ENCODE results near the gene MAP3K7CL.

- TF ChIP-seq, protein P1, sequence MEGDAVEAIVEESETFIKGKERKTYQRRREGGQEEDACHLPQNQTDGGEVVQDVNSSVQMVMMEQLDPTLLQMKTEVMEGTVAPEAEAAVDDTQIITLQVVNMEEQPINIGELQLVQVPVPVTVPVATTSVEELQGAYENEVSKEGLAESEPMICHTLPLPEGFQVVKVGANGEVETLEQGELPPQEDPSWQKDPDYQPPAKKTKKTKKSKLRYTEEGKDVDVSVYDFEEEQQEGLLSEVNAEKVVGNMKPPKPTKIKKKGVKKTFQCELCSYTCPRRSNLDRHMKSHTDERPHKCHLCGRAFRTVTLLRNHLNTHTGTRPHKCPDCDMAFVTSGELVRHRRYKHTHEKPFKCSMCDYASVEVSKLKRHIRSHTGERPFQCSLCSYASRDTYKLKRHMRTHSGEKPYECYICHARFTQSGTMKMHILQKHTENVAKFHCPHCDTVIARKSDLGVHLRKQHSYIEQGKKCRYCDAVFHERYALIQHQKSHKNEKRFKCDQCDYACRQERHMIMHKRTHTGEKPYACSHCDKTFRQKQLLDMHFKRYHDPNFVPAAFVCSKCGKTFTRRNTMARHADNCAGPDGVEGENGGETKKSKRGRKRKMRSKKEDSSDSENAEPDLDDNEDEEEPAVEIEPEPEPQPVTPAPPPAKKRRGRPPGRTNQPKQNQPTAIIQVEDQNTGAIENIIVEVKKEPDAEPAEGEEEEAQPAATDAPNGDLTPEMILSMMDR (IDR thresholded peaks at IDR 0.05; ENCODE audit: poor library complexity): no peak
- no peak for TF ChIP-seq EZH2 (IDR thresholded peaks at IDR 0.05; ENCODE audit: borderline replicate concordance)
- no peak for TF ChIP-seq EZH2phosphoT487 (IDR thresholded peaks at IDR 0.05; ENCODE audit: low read depth, severe bottlenecking, unreplicated experiment)
These were observed 63.5 kb downstream of the MAP3K7CL start for GRCh38 chr21:29193901-29194300.
